GM12801 (cell line): ENCODE measurements around the gene PPID.

Experiments
- TF ChIP-seq, protein P1 (sequence below): IDR thresholded peaks from one replicate; pipeline ENCODE4 v1.5.1; 2011; ENCODE audit warnings: control low read depth; ENCODE audit not compliant: insufficient read length; ENCODE audit errors: extremely low read depth

Gene PPID

DNA sequence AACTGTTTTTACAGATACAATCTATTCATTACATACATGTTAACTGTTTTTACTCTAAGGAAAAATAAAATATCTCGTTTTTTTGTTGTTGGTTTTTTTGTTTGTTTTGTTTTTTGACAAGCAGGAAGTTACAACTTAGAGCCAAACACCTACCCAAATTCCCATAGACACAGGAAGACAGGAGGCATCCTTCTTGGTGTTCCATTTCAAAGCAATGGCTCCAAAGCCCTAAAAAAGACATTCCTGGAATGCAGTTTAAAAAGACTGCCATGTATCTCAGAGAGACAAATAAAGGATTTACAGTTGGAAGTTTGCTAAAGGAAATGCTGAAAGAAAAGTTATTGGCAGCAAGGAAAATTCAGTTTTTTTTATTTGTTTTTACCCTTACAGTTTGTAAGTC, 34.4 kb downstream of the PPID start:
- TF ChIP-seq, protein P1, sequence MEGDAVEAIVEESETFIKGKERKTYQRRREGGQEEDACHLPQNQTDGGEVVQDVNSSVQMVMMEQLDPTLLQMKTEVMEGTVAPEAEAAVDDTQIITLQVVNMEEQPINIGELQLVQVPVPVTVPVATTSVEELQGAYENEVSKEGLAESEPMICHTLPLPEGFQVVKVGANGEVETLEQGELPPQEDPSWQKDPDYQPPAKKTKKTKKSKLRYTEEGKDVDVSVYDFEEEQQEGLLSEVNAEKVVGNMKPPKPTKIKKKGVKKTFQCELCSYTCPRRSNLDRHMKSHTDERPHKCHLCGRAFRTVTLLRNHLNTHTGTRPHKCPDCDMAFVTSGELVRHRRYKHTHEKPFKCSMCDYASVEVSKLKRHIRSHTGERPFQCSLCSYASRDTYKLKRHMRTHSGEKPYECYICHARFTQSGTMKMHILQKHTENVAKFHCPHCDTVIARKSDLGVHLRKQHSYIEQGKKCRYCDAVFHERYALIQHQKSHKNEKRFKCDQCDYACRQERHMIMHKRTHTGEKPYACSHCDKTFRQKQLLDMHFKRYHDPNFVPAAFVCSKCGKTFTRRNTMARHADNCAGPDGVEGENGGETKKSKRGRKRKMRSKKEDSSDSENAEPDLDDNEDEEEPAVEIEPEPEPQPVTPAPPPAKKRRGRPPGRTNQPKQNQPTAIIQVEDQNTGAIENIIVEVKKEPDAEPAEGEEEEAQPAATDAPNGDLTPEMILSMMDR, result no peak

DNA sequence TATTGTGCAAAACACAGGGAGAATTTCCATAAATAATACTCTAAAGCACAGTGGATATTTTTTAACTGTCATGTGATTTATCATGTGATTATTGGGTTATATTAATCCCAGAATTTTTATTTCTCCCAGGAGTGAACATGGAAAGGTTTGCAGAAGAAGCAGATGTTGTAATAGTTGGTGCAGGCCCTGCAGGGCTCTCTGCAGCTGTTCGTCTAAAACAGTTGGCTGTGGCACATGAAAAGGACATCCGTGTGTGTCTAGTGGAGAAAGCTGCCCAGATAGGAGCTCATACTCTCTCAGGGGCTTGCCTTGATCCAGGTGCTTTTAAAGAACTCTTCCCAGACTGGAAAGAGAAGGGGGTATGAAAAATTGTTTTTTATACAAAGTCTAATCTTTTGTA, 41.1 kb downstream of the PPID start:
- TF ChIP-seq, protein P1, result no peak

DNA sequence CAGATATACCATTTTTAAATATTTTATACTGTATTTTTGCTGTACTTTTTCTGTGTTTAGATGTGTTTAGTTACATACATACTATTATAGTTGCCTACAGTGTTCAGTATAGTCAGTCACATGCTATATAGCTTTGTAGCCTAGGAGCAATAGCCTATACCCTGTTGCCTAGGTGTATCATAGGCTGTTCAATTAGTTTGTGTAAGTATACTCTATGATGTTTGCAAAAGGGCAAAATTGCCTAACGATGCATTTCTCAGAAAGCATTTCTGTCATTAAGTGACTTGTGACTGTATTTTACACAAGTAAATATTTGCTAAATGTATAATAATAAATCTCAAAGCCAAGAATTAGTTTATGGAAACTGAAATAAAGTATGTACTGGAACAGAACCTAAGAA, 41.6 kb downstream of the PPID start:
- TF ChIP-seq, protein P1, result no peak

DNA sequence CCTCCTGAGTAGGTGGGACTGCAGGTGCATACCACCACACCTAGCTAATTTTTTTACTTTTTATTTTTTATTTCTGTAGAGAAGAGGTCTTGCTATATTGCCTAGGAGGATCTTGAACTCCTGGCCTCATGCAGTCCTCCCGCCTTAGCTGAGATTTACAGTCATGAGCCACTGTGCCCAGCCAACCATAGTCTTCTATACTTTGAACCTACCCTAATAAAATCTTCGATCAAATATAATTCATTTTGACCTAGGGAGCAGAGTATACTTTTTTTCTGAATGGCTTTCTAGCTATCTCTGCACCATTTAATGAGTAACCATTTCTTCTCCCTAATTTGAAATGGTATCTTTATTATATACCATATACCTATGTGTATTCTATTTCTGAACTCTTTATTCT, 44.4 kb downstream of the PPID start:
- TF ChIP-seq, protein P1, result no peak

DNA sequence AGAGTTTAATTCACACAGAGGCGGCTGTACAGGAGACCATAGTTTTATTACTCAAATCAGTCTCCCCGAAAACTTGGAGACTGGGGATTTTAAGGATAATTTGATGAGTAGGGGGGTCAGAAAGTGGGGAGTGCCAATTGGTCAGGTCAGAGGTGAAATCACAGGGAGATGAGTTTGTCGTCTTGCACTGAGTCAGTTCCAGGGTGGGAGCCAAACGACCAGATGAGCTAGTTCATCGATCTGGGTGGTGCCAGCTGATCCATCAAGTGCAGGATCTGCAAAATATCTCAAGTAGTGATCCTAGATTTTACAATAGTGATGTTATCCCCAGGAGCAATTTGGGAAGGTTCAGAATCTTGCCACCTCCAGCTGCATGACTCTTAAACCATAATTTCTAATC, 47.1 kb downstream of the PPID start:
- TF ChIP-seq, protein P1, result no peak

DNA sequence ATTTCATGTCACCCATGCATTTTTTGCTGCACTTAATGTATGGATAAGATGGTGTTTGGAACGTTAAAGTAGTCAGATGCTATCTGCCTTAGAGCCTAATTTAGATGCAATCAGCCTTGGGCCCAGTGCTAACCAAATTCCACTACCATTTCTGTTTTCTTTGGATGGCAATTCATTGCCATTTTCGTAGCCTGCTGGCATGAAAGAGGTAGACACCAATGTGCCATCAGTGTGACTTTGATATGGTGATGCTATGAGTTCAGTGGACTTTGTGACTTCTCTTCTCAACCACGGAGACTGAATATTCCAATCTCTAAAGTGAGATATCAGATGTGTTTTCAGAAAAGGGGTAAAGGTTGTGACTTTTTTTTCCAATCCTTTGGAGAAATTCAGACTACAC, 49.6 kb downstream of the PPID start:
- TF ChIP-seq, protein P1, result no peak

DNA sequence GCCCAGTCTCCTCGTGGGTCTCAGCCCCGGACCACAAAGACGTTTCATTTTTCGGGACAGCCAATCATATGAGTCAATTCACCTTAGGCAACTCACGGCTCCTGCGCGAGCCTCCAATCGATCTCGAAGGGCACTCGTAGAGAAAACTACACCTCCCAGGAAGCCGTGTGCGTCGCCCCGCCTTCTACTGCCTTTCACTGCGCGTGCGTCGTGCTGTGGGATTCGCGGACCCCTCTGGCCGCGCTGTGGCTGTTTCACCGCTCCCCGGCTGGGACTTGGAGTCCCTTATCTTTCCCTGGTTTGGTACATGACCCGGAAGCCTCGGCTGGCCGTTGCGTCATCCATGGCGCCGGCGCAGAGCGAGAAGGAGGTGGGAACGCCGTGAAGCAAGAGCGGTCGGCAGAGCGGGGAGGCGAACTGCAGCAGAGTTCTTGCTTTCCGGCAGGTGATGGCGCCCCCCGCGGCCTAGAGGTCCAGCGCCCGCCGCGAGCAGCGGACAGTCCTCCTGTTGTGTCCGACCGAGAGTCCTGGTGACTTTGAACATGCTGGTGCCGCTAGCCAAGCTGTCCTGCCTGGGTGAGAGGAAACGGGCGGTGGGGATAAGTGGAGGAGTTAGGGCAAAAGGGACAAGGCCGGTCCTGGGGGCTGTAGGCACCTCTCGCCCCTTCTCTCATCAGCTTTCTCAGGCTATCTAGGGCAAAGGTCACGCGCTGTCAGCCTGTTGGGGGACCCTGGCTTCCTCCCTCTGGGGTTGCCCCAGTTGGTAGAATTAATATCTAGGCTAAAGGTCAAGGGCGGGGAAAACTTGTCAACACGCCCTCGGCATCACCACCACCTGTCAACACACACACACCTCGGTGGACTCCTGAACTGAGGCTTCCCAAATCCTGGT, 51.0 kb downstream of the PPID start, which contains the start of gene ETFDH:
ETFDH (plus strand) TSS at position 382 of the 892 bp plus-strand sequence; CDS start at position 543, 161 bp downstream.
- TF ChIP-seq, protein P1, result no peak
